Gastrocnemius medialis (tissue), 4 donors: ENCODE results near the gene OCA2.

Source experiments
- POLR2A ChIP-seq, 2 donors: fragments of 450-650 bp; IDR thresholded peaks; one replicate each; pipeline ENCODE4 v1.6.1; 2017; ENCODE audit warnings: antibody characterized with exemption in 2 of 2, mild to moderate bottlenecking in 2 of 2, moderate library complexity in 2 of 2
- TF ChIP-seq, protein P1 (sequence below), 5 experiments: fragments of 450-650 bp in 3 of 5; fragments of 200-600 bp in 2 of 5; sonication (generic) in 2 of 5; IDR thresholded peaks in 4 of 5; conservative IDR thresholded peaks in 1 of 5; 1 replicate in 4 of 5; 2 replicates in 1 of 5; pipeline ENCODE4 v1.5.1; 2016 to 2019; ENCODE audit warnings: antibody characterized with exemption in 5 of 5, mild to moderate bottlenecking in 3 of 5, moderate library complexity in 3 of 5

DNA sequence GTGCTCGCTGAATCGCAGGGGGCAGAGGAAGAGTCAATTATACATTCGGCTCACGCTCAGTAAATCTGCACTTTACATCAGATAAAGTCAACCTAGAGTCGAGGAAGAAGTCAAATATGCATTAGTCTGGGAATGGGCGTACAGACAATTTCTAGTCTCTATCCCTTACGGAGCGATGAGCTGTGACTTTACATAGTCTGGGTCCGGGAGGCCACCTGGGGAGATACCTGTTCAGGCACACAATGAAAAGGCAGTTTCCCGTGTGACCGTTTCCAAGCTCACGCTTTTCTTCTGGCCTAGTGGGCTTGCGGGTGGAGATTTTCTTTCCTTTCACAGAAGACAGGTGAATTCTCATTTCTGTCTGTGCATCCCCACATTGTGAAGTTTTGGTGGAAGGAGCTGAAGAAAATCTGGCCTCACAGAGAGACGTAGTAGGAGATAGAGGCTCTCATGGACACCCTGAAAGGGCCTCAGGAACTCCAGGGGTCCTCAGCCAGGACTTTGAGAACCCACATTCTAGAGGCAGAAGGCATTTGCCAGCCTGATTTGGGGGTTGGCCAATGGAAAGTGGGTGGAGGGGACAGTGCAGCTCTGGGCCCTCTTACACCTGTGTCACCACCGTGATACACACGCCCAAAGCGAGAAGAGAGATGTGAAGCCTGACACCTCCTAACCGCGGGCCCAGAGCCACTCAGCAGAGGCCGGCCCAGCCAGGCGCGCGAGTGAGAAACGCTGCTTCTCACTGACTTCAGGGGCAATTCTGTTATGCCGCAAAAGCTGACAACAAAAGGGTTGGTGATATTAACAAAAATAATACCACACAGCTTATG lies 10.7 kb upstream of the OCA2 start:
- TF ChIP-seq, protein P1, sequence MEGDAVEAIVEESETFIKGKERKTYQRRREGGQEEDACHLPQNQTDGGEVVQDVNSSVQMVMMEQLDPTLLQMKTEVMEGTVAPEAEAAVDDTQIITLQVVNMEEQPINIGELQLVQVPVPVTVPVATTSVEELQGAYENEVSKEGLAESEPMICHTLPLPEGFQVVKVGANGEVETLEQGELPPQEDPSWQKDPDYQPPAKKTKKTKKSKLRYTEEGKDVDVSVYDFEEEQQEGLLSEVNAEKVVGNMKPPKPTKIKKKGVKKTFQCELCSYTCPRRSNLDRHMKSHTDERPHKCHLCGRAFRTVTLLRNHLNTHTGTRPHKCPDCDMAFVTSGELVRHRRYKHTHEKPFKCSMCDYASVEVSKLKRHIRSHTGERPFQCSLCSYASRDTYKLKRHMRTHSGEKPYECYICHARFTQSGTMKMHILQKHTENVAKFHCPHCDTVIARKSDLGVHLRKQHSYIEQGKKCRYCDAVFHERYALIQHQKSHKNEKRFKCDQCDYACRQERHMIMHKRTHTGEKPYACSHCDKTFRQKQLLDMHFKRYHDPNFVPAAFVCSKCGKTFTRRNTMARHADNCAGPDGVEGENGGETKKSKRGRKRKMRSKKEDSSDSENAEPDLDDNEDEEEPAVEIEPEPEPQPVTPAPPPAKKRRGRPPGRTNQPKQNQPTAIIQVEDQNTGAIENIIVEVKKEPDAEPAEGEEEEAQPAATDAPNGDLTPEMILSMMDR (IDR thresholded peaks at IDR 0.05 in 4 of 5, conservative IDR thresholded peaks at IDR 0.05 in 1 of 5) = no peak
- no peak for TF ChIP-seq POLR2A (IDR thresholded peaks at IDR 0.05)
